ENCODE results near the gene ATP6V0D1.
"Not testable (repeated sequence)": the region's sequence is repeated elsewhere in the genome, so short reads cannot be mapped to it uniquely, and the experiment has no call there.

Gene ATP6V0D1

DNA sequence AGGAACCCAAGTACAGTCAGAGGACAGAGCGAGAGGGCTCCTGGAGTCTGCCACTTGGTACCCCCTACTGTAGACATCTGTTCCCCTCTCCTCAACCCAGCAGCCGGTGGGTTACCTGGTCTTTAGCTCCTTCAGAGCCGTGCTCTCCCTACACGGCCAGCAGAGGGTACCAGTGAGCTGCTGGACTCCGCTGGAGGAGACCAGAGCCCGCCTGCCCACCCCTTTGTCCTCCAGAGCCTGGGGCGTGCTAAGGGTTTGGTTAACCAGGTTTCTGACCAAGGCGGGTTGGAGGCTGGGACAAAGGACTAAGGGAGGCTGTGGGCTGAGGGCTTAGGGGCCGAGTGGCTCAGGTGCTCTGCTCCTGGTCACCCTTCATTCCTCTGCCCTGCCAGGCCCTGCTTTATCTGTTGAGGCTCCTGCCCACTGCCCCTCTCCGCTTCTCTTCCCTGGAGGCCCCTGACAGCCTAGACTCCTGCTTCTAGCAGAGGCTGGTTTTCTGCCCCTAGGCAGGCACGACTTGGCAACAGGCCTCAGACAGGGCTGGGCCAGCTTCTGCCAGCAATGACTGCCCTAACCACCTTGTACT, 52.7 kb downstream of the ATP6V0D1 start:
- DNase-seq (ENCODE audit: low spot score): peak; percentile 56

DNA sequence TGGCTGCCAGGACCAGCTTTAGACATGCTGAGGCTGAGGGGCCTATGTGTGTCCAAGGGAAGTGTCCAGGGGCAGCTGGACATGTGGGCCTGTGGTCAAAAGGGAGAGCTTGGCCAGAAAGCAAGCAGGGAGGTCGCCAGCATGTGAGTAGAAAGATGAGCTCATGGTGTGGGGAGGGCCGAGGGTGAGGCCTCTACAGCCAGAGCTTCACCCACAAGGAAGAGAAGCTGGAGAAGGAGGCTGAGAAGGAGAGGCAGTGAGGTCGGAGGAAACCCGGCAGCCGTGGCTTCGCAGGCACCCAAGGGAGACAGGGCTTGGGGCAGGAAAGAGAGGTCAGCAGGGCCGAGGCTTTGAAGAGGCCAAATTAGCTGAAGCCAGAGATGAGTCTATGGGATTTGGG, 54.0 kb downstream of the ATP6V0D1 start:
- DNase-seq (ENCODE audit: low spot score): no peak

- DNase-seq (ENCODE audit: low spot score): no peak
Observed at GRCh38 chr16:67426022-67426421, 54.9 kb downstream of the ATP6V0D1 start.

DNA sequence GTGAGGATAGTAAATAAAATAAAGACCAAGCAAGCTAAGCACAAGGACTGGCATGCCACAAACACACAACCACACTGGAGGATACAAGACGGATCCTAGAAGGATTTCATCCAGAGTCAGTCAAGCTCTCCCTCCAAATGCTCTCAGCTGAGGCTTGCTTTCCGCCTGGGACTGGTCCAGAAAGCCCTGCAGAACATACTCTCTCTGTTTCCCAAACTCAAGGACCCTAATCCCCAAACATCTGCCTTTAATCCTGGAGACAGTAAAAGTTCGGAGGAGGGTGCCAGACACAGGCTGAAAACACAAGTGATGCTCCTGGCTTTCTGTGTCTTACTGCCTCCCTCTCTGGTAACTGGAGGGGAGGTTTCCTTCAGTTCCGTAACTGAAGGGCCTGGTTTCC, 55.4 kb downstream of the ATP6V0D1 start:
- no peak for DNase-seq (ENCODE audit: low spot score)

DNA sequence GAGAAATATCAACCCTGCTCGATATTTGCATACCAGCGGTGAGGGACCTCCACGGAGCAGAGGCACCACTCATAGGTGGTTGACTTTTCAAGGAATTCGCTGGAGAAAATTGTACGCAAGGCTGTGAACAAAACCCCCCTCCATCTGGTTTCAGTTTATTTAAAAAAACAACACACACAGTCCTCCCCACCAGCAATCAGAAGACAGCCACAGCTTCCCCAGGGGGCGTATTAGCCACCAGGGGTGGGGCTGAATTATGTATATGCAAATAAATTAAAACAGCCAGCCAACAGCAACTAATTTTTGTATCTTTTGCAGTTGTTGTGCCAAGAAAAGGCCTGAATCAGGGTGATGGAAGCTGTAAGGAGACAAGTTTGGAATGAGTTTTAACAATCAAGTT, 55.9 kb downstream of the ATP6V0D1 start:
- no peak for DNase-seq (ENCODE audit: low spot score)

- DNase-seq (ENCODE audit: low spot score): no peak
Observed at GRCh38 chr16:67424261-67424615, 56.7 kb downstream of the ATP6V0D1 start.

DNA sequence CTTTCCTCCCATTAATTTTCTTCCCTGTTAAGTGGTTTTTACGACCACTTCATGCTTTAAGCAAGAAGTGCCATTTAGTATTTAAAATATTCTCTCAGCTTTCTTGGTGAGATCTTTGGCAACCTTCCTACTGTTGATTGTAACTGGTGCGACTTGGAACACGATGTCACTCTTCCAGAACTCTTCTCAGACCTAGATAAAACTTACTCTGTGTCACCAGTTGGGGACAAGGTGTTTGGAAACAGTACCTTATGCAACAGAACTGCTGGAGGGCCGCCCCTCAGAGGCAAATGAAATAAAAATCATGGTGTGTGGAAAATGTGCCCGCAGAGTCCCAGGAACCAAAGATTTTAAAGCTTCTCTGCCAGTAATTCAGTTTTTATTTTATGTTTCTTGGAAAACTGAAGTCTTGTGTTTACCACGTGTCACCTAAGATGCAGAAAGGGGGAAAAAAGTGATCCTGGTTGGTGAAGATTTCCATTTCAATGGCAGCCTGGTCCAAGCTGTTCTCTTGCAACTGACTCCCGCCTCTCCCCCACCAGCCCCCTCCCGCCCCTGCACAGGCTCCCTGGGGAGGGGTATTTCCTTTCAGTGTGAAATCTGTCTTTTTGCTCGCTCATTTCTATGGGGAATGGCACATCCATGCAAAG, 57.2 kb downstream of the ATP6V0D1 start:
- no peak for DNase-seq (ENCODE audit: low spot score)

DNA sequence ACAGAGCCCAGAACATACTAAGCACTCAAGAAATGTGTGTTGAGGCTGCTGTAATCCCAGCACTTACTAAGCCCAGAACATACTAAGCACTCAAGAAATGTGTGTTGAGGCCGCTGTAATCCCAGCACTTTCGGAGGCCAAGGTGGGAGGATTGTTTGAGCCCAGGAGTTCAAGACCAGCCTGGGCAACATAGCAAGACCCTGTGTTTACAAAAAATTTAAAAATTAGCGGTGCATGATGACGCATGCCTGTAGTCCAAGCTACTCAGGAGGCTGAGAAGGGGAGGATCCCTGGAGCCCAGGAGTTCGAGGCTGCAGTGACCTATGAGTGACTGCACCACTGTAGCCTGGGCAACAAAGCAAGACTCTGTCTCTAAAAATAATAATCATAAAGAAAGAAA, 57.9 kb downstream of the ATP6V0D1 start:
- DNase-seq (ENCODE audit: low spot score): no peak

DNA sequence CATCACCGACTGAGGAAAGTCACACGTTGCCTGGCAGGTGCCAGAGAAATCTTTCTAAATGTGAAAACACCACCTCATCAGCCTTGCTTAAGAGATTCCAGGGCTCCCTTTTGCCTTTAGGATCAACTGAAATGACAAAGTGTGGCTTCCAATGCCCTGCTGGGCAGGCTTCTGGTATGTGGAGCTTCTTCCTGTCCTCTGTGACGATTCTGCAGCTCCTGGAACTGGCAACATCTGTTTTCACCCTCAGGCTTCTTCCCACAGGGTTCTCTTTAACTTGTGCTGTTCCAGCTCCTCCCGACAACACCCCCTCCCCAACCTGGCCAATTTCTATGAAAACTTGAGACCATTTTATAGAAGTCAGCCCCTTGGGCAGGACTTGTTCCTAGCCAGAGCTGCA, 59.9 kb downstream of the ATP6V0D1 start:
- DNase-seq (ENCODE audit: low spot score): no peak

DNA sequence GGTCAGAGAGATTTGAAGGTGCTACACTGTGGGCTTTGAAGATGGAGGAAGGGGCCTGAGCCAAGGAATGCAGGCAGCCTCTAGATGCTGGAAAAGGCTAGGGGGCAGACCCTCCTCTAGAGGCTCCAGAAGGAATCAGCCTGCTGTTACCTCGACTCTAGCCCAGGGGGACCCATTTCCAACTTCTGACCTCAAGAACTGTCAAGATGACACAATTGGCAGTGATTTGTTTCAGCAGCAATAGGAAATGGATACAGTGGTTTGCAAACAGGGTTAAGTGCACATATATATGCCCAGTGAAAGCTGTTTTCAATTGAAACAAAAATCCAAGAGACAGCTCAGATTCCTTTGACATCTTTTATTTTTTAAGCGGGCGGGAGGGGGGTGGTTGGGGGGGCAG, 61.0 kb downstream of the ATP6V0D1 start:
- DNase-seq (ENCODE audit: low spot score): peak; percentile 28

DNA sequence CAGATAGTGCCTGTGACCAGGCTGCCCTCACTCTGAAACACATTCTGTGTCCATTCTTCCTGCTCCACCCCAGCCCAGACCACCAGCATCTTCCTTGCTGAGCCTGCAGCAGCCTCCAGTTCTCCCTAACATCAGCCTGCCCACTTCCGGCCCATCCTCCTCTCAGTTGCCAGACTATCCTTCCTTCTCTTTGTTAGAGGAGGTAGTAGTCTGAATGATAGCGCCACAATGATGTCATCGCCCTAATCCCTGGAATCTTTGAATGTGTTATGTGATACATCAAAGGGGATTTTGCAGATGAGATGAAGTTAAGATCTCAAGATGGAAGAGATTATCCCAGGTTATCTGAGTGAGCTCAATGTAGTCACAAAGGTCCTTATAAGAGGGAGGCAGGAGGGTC, 61.5 kb downstream of the ATP6V0D1 start:
- DNase-seq (ENCODE audit: low spot score): no peak

- DNase-seq (ENCODE audit: low spot score): no peak
Observed at GRCh38 chr16:67417333-67418061, 63.5 kb downstream of the ATP6V0D1 start.

GRCh38 chr16:67415872-67416793, 64.8 kb downstream of the ATP6V0D1 start, which contains the start of gene ZDHHC1:
Gene ZDHHC1 (minus strand): TSS chr16:67416477. CDS start chr16:67407775, 8,702 bp downstream.
- peak; percentile 79 for DNase-seq (ENCODE audit: low spot score)

DNA sequence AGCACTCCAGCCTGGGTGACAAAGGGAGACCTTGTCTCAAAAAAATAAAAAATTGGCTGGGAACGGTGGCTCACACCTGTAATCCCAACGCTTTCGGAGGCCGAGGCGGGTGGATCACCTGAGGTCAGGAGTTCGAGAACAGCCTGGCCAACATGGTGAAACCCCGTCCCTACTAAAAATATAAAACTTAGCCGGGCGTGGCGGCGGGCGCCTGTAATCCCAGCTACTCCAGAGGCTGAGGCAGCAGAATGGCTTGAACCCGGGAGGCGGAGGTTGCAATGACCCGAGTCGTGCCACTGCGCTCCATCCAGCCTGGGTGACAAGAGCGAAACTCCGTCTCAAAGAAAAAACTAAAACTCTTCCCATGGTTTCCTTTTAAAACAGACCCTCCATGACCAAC, 65.5 kb downstream of the ATP6V0D1 start:
- DNase-seq (ENCODE audit: low spot score): not testable (repeated sequence)

GRCh38 chr16:67413978-67414911, 66.7 kb downstream of the ATP6V0D1 start:
- no peak for DNase-seq (ENCODE audit: low spot score)

- no peak for DNase-seq (ENCODE audit: low spot score)
Observed at GRCh38 chr16:67412294-67412693, 68.7 kb downstream of the ATP6V0D1 start.

- DNase-seq (ENCODE audit: low spot score): no peak
Observed at GRCh38 chr16:67411339-67411738, 69.6 kb downstream of the ATP6V0D1 start.

- no peak for DNase-seq (ENCODE audit: low spot score)
Observed at GRCh38 chr16:67409631-67410030, 71.3 kb downstream of the ATP6V0D1 start.

GRCh38 chr16:67407788-67408452, 73.0 kb downstream of the ATP6V0D1 start:
- DNase-seq (ENCODE audit: low spot score): no peak

GRCh38 chr16:67407176-67407787, 73.7 kb downstream of the ATP6V0D1 start:
- DNase-seq (ENCODE audit: low spot score): no peak

Measured in RKO (cell line).